HFF-Myc (cell line): Measurements from ENCODE around the gene PTGES3.

Experiments
- DNase-seq: peaks from one replicate; pipeline ENCODE4 v3.0.0-alpha.2; 2011; ENCODE audit warnings: low read depth; ENCODE audit errors: extremely low read depth
- H3K4me3 ChIP-seq: replicated peaks from 2 replicates; pipeline ENCODE4 v1.5.1; 2011; ENCODE audit warnings: low read depth, mild to moderate bottlenecking, control low read depth, low read length
- TF ChIP-seq, protein P1 (sequence below): IDR thresholded peaks from 2 replicates; pipeline ENCODE4 v1.5.1; 2012; ENCODE audit warnings: mild to moderate bottlenecking, low read depth, low read length, control low read depth; ENCODE audit errors: missing control alignments

The PTGES3 gene

DNA sequence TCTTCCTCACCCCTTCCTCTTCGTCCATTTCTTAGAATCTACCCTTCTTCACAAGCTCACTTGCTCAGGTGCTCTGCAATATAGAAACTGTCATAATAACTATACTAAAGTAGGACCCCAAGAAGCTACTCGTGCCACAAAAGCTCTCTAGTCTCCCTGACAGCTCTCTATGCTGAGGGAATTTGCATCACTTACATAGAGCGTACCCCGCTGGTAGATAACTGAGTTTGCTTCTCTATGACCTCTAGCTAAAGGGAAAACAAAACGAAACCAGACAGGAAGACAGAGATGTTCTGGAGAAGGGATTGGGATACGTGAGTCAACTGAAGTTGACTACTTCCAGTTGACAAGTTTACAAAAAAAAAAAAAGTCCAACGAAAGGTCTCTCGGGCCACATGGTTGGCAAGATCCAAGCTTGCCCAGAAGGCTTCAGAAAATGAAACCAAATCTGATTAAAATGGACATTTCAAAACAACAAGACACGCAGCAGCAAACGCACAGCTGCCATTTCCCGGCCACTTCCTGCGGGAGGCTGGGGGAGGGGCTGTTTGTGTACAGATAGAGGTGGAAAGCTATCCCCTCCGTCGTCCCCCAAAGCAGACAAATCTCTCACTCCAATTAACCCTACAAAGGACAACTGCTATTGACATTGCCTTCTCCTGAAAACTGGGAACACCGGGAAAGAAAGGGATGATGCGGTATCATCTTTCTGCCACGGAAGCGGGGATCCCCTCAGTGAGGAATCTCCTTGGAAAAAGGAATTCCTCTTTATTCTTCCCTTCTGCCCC, 59.2 kb downstream of the PTGES3 start:
- H3K4me3 ChIP-seq, result peak overlapping the region; percentile 94
- TF ChIP-seq, protein P1, sequence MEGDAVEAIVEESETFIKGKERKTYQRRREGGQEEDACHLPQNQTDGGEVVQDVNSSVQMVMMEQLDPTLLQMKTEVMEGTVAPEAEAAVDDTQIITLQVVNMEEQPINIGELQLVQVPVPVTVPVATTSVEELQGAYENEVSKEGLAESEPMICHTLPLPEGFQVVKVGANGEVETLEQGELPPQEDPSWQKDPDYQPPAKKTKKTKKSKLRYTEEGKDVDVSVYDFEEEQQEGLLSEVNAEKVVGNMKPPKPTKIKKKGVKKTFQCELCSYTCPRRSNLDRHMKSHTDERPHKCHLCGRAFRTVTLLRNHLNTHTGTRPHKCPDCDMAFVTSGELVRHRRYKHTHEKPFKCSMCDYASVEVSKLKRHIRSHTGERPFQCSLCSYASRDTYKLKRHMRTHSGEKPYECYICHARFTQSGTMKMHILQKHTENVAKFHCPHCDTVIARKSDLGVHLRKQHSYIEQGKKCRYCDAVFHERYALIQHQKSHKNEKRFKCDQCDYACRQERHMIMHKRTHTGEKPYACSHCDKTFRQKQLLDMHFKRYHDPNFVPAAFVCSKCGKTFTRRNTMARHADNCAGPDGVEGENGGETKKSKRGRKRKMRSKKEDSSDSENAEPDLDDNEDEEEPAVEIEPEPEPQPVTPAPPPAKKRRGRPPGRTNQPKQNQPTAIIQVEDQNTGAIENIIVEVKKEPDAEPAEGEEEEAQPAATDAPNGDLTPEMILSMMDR, result no peak
- no peak for DNase-seq

DNA sequence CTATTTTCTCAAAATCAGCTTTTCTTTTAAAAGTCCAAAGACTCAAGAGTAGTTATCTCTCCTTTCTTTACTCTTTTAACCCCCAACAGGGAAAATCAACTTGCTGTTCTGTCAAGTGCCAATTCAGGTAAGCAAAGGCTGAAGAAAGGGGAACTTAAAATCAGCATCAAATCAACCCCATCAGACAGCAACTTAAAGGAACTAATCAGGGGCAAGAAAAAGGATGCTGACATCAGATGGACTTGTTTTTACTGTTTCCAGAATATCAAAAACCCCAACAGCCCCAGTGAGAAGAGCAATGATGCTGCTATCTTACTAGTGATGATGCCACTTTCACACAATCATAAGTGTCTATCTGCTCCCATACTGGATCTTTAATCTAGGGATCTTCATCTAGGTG, 61.4 kb downstream of the PTGES3 start:
- H3K4me3 ChIP-seq, result no peak overlapping the region
- DNase-seq, result no peak
- TF ChIP-seq, protein P1, result no peak

DNA sequence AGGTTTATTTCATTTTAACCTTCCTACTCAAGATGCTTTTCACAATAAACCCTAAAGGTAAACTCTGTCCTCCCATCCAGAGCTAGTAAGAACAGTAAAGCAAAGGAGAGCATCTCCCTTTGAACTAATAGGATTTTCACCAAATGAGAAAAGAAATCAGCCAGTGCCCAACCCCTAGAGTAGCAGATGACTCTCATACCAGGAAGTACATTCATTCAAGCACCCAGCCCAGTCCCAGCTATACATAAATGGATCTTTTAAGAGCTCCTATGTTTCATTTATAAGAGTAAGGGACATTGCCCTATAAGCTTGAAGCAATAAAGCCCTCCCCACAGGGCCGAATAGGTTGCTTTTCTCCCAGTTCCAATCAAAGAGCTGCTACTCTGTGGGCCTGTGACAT, 65.5 kb downstream of the PTGES3 start:
- TF ChIP-seq, protein P1, result no peak
- no peak overlapping the region for H3K4me3 ChIP-seq
- DNase-seq, result no peak

DNA sequence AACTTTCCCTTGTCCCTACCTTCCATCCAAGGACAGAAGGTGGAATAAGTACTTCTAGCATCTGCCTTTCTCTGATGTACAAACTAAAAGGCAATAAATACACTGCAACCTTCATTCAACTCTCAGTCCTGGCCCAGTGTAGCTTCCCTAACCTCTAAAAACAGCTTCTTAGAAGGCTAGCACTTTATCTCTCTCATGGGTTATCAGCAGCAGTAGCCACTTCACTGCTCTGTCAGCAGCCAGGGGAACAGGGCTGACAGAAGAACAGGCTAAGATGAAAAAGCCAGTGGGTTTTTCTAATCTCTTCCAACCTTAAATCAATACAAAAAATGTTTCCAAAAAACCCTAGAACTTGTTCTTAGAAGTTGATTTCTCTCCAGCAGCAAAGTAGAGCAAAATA, 71.2 kb downstream of the PTGES3 start:
- no peak for DNase-seq
- TF ChIP-seq, protein P1, result no peak
- H3K4me3 ChIP-seq, result no peak overlapping the region

DNA sequence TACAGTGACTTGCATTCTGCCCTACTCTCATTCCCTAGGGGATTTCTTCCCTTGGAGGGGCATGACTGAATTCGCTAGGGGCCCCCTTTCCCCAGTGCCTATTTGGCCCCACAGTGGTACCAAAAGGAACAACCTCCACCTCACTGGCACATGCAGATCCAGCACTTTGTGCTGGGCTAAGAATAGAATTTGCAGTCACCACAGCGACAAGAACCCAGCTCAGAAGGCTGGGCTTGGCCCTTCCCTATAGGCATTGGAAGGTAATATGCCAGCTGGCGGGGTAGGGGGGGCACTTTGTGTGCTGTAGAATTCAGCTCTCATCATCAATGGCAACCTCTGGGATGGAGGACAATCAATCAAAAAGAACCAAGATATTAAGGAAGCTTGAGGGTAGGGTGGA, 71.8 kb downstream of the PTGES3 start:
- DNase-seq, result no peak
- H3K4me3 ChIP-seq, result no peak overlapping the region
- TF ChIP-seq, protein P1, result no peak

DNA sequence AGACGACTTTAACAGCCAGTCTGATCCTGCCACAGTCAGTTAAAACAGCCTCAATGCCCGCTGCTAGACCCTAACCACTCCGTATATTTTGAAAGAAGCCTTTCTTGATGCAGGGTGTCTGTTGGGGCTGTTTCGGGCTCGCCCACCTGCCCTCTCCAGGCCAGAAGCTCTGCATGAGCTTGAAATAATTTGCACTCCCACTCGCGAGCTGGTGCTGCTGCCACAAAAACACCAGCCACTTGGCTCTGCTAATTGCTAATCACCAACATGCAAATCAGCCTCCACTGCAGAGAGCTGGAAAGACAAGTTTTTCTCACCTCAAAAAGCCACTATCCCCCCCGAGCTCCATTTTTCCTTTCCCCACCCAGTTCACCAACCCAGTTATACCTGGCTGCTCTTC, 73.5 kb downstream of the PTGES3 start:
- no peak for DNase-seq
- no peak overlapping the region for H3K4me3 ChIP-seq
- TF ChIP-seq, protein P1, result no peak
